Aorta (tissue), 5 donors: ENCODE measurements around the gene FGF19. TPM values are rescaled to one million over a fixed set of nuclear protein-coding genes. Genes with fewer than 3 reads are reported as not detected.
"Not testable (repeated sequence)": the region's sequence is repeated elsewhere in the genome, so short reads cannot be mapped to it uniquely, and the experiment has no call there.

Experiments used
- ATAC-seq: fragments of 200-7000 bp; cut with Tn5 transposase; one replicate; pipeline ENCODE4 v1.9.1; 2022; ENCODE audit warnings: moderate library complexity; ENCODE audit not compliant: low FRiP score
- DNase-seq, 2 donors: peaks; one replicate each; pipeline ENCODE4 v3.0.0-alpha.2; 2020
- H3K27ac ChIP-seq, 2 donors: one replicate each; pipeline ENCODE4 v1.5.1; 2013; ENCODE audit warnings: low read length in 2 of 2, mild to moderate bottlenecking in 2 of 2, moderate library complexity in 2 of 2, control low read depth in 1 of 2, inconsistent platforms in 1 of 2, low read depth in 1 of 2
- H3K27me3 ChIP-seq, 2 donors: one replicate each; pipeline ENCODE4 v1.6.1; 2013; ENCODE audit warnings: control low read depth in 1 of 2, low read length in 1 of 2, mild to moderate bottlenecking in 1 of 2, moderate library complexity in 1 of 2; ENCODE audit not compliant: insufficient read depth in 2 of 2, control insufficient read depth in 1 of 2
- H3K36me3 ChIP-seq, 2 donors: one replicate each; pipeline ENCODE4 v1.6.1; 2013; ENCODE audit warnings: control low read depth in 1 of 2, low read length in 1 of 2, mild to moderate bottlenecking in 1 of 2; ENCODE audit not compliant: insufficient read depth in 2 of 2, control insufficient read depth in 1 of 2
- H3K4me1 ChIP-seq, 2 donors: one replicate each; pipeline ENCODE4 v1.6.1; 2013; ENCODE audit warnings: low read length in 2 of 2, control low read depth in 1 of 2, mild to moderate bottlenecking in 1 of 2, moderate library complexity in 1 of 2; ENCODE audit not compliant: insufficient read depth in 2 of 2, control insufficient read depth in 1 of 2
- H3K4me3 ChIP-seq, 2 donors: one replicate each; pipeline ENCODE4 v1.5.1; 2013; ENCODE audit warnings: low read length in 2 of 2, control low read depth in 1 of 2, mild to moderate bottlenecking in 1 of 2
- H3K9me3 ChIP-seq: one replicate; pipeline ENCODE4 v1.6.1; 2013; ENCODE audit warnings: mild to moderate bottlenecking, low read length; ENCODE audit not compliant: control insufficient read depth
- WGBS, 2 donors: extraction: QIAGEN DNeasy Blood & Tissue Kit; methylation state at CpG; one replicate each; pipeline ENCODE4 v1.1.7; 2013; 5-methylcytosine and 5-hydroxymethylcytosine counted together
- intact Hi-C, 2 donors: fragments of 100-400 bp; cut with DNase I; formaldehyde crosslinking; loops; one replicate each; pipeline versions ENCODE4 v1.14.2 to v1.15.0; 2022
- polyA plus RNA-seq, 2 donors: library from polyadenylated mRNA; stranded (reverse); fragments of 200-250 nt; gene quantifications; one replicate each; pipeline ENCODE4 v1.2.3, GENCODE V29; 2013
- total RNA-seq, 2 donors: library from RNA; stranded (reverse); fragmentation: NEBNext Ultra II Directional; extraction: Animal tissue kit (Norgen Biotek cat#: 25700); gene quantifications; one replicate each; pipeline ENCODE4 v1.2.1, GENCODE V29; 2021
- donor health status: healthy with polysubstance abuse.
- donor health status: Bipolar disorder and iron deficiency.
- donor health status: DM: no; HTN: no; CAD: no.
- donor health status: DM: no; HTN: no; CAD: no.
- donor health status: DM: yes; HTN: yes; CAD: no.

FGF19 gene
- total and polyA plus RNA-seq, 4 donors = not detected

- WGBS, 2 donors = 91 to 97% methylated on average over 6 of the region's 6 CpGs
- intact Hi-C loops = loop anchor here in 1 of 2 donors (10.0 kb wide), 1 partner anchor 189 kb away; no protein-coding TSS in a partner anchor
- H3K27ac ChIP-seq, H3K4me3 ChIP-seq, ATAC-seq, H3K4me1 ChIP-seq, DNase-seq, H3K27me3 ChIP-seq, H3K9me3 ChIP-seq, H3K36me3 ChIP-seq: not testable (repeated sequence)
Measured at GRCh38 chr11:69695995-69696394, 7.8 kb downstream of the FGF19 start.

GRCh38 chr11:69695581-69695980, 8.2 kb downstream of the FGF19 start:
- no peak overlapping the region for H3K4me3 ChIP-seq
- DNase-seq (no peak), ATAC-seq (no peak)
- H3K9me3 ChIP-seq = no peaks in the 10 kb centered on the region
- no peaks in the 10 kb centered on the region for H3K36me3 ChIP-seq
- no peaks in the 10 kb centered on the region for H3K4me1 ChIP-seq
- H3K27ac ChIP-seq = no peak overlapping the region
- WGBS, 2 donors = 78 to 83% methylated on average over 7 of the region's 7 CpGs
- intact Hi-C loops = loop anchor here in 1 of 2 donors (10.0 kb wide), 1 partner anchor 189 kb away; no protein-coding TSS in a partner anchor
- H3K27me3 ChIP-seq = no peaks in the 10 kb centered on the region

- Histone ChIP-seq H3K27me3 (no peaks in the 10 kb centered on the region), H3K4me3 (no peak overlapping the region), H3K9me3 (no peaks in the 10 kb centered on the region), H3K36me3 (no peaks in the 10 kb centered on the region), H3K27ac (no peak overlapping the region), H3K4me1 (no peaks in the 10 kb centered on the region)
- 83 to 87% methylated on average over 10 of the region's 10 CpGs for WGBS, 2 donors
- ATAC-seq (no peak), DNase-seq (peak in 1 of 2 donors; percentile 54)
- intact Hi-C loops = loop anchor here in 1 of 2 donors (10.0 kb wide), 1 partner anchor 190 kb away; no protein-coding TSS in a partner anchor
Measured at GRCh38 chr11:69694781-69695180, 9.0 kb downstream of the FGF19 start.

- Histone ChIP-seq H3K4me3 (no peak overlapping the region), H3K9me3 (no peaks in the 10 kb centered on the region), H3K4me1 (no peaks in the 10 kb centered on the region), H3K27ac (no peak overlapping the region), H3K27me3 (no peaks in the 10 kb centered on the region), H3K36me3 (no peaks in the 10 kb centered on the region)
- intact Hi-C loops = loop anchor here in 1 of 2 donors (10.0 kb wide), 1 partner anchor 192 kb away; no protein-coding TSS in a partner anchor
- DNase-seq (no peak), ATAC-seq (no peak)
Measured at GRCh38 chr11:69692422-69692821, 11.4 kb downstream of the FGF19 start.

- no peak for DNase-seq
- intact Hi-C loops = loop anchor here in 1 of 2 donors (10.0 kb wide), 1 partner anchor 193 kb away; no protein-coding TSS in a partner anchor
- Histone ChIP-seq H3K4me1 (no peaks in the 10 kb centered on the region), H3K27ac (no peak overlapping the region), H3K36me3 (no peaks in the 10 kb centered on the region), H3K4me3 (no peak overlapping the region), H3K9me3 (no peaks in the 10 kb centered on the region), H3K27me3 (no peaks in the 10 kb centered on the region)
- 74% methylated on average over 2 of the region's 2 CpGs for WGBS, 2 donors
- ATAC-seq = no peak
Measured at GRCh38 chr11:69691463-69691862, 12.4 kb downstream of the FGF19 start.

GRCh38 chr11:69689484-69690319, 14.1 kb downstream of the FGF19 start:
- Histone ChIP-seq H3K36me3 (no peaks in the 10 kb centered on the region), H3K9me3 (no peaks in the 10 kb centered on the region), H3K27ac (no peak overlapping the region), H3K4me1 (no peaks in the 10 kb centered on the region), H3K4me3 (no peak overlapping the region), H3K27me3 (no peaks in the 10 kb centered on the region)
- intact Hi-C loops = loop anchor here in 1 of 2 donors (10.0 kb wide), 1 partner anchor 195 kb away; no protein-coding TSS in a partner anchor
- ATAC-seq (no peak), DNase-seq (no peak)
- 92 to 93% methylated on average over 5 of the region's 5 CpGs for WGBS, 2 donors

- not testable (repeated sequence) for DNase-seq, H3K27ac ChIP-seq, H3K9me3 ChIP-seq, H3K4me1 ChIP-seq, H3K4me3 ChIP-seq, H3K36me3 ChIP-seq, ATAC-seq, H3K27me3 ChIP-seq
- WGBS, 2 donors = 84% methylated on average over 5 of the region's 5 CpGs
- intact Hi-C loops = loop anchor here (2.0 kb wide), 2 partner anchors 201 to 509 kb away; no protein-coding TSS in a partner anchor
Measured at GRCh38 chr11:69687969-69688771, 15.7 kb downstream of the FGF19 start.

GRCh38 chr11:69686856-69687255, 17.0 kb downstream of the FGF19 start:
- intact Hi-C loops = loop anchor here (2.0 kb wide), 2 partner anchors 202 to 510 kb away; no protein-coding TSS in a partner anchor
- H3K4me1 ChIP-seq = no peaks in the 10 kb centered on the region
- ATAC-seq (no peak), DNase-seq (peak in 1 of 2 donors; percentile 38)
- no peak overlapping the region for H3K4me3 ChIP-seq
- no peaks in the 10 kb centered on the region for H3K9me3 ChIP-seq
- no peaks in the 10 kb centered on the region for H3K27me3 ChIP-seq
- H3K27ac ChIP-seq = no peak overlapping the region
- no peaks in the 10 kb centered on the region for H3K36me3 ChIP-seq
- WGBS, 2 donors = 92 to 93% methylated on average over 8 of the region's 8 CpGs
